Erythroblast (primary cell): Measurements from ENCODE around the gene FTO.

Source experiments
- DNase-seq, 2 experiments: peaks; one replicate each; lab custom pipeline; 2025; lab: John Stamatoyannopoulos, UW
- GATA1 ChIP-seq: IDR thresholded peaks from 2 replicates; pipeline ENCODE4 v1.6.1; 2011; ENCODE audit warnings: low read depth, mild to moderate bottlenecking, control low read depth, low read length, moderate library complexity
- POLR2A ChIP-seq: IDR thresholded peaks from 2 replicates; pipeline ENCODE4 v1.6.1; 2011; ENCODE audit warnings: mild to moderate bottlenecking, low read length

FTO gene

GRCh38 chr16:53792161-53792951, 88.4 kb downstream of the FTO start:
- no peak for DNase-seq
- TF ChIP-seq GATA1 (no peak), POLR2A (no peak)

- DNase-seq: no peak
- TF ChIP-seq POLR2A (no peak), GATA1 (no peak)
Observed at GRCh38 chr16:53803451-53803850, 99.5 kb downstream of the FTO start.

GRCh38 chr16:53803998-53804397, 100.0 kb downstream of the FTO start:
- no peak for DNase-seq
- TF ChIP-seq POLR2A: no peak
- no peak for TF ChIP-seq GATA1

GRCh38 chr16:53804467-53804866, 100.5 kb downstream of the FTO start:
- DNase-seq: no peak
- no peak for TF ChIP-seq GATA1
- TF ChIP-seq POLR2A: no peak

- DNase-seq: peak in 1 of 2 experiments; percentile 7
- TF ChIP-seq POLR2A: no peak
- no peak for TF ChIP-seq GATA1
Observed at GRCh38 chr16:53805113-53805512, 101.2 kb downstream of the FTO start.

- no peak for DNase-seq
- TF ChIP-seq POLR2A (no peak), GATA1 (no peak)
Observed at GRCh38 chr16:53805752-53806151, 101.8 kb downstream of the FTO start.

GRCh38 chr16:53809088-53809932, 105.4 kb downstream of the FTO start:
- TF ChIP-seq POLR2A (no peak), GATA1 (no peak)
- no peak for DNase-seq

- peak; percentile 21 to 80 for DNase-seq
- no peak for TF ChIP-seq GATA1
- no peak for TF ChIP-seq POLR2A
Observed at GRCh38 chr16:53812914-53813313, 109.0 kb downstream of the FTO start.

- TF ChIP-seq GATA1: no peak
- TF ChIP-seq POLR2A: no peak
- no peak for DNase-seq
Observed at GRCh38 chr16:53814801-53815200, 110.8 kb downstream of the FTO start.

GRCh38 chr16:53816211-53816836, 112.4 kb downstream of the FTO start:
- TF ChIP-seq POLR2A (no peak), GATA1 (no peak)
- DNase-seq: no peak

GRCh38 chr16:53817117-53817755, 113.3 kb downstream of the FTO start:
- DNase-seq: no peak

GRCh38 chr16:53817812-53818550, 114.0 kb downstream of the FTO start:
- no peak for TF ChIP-seq GATA1
- TF ChIP-seq POLR2A: no peak
- no peak for DNase-seq

More at GRCh38 chr16:53817117-53817755, 113.3 kb downstream of the FTO start:
- TF ChIP-seq POLR2A (no peak), GATA1 (no peak)
